SK-N-SH (cell line): ENCODE results near the gene LAMA1.

ENCODE experiments used
- EP300 ChIP-seq, 2 experiments: IDR thresholded peaks; 2 replicates each; pipeline versions ENCODE4 v1.4.0 to v1.6.1; 2012; ENCODE audit warnings: borderline replicate concordance in 1 of 2, low read depth in 1 of 2, low read length in 1 of 2
- MXI1 ChIP-seq: IDR thresholded peaks from 2 replicates; pipeline ENCODE4 v1.6.1; 2012; ENCODE audit warnings: mild to moderate bottlenecking, low read depth, low read length, improper control_type of control experiment
- RAD21 ChIP-seq: IDR thresholded peaks from 2 replicates; pipeline ENCODE4 v1.6.1; 2012; ENCODE audit warnings: mild to moderate bottlenecking, low read length
- RXRA ChIP-seq: IDR thresholded peaks from 2 replicates; pipeline ENCODE4 v1.4.0; 2012; ENCODE audit warnings: low read depth, mild to moderate bottlenecking, borderline replicate concordance
- SIN3A ChIP-seq: IDR thresholded peaks from 2 replicates; pipeline ENCODE4 v1.6.1; 2012; ENCODE audit warnings: low read depth, mild to moderate bottlenecking, low read length, moderate library complexity, borderline replicate concordance
- TF ChIP-seq, protein P1 (sequence below): fragments of 200-600 bp; sonication (generic); IDR thresholded peaks from 2 replicates; pipeline ENCODE4 v1.6.1; 2017; ENCODE audit warnings: antibody characterized with exemption, mild to moderate bottlenecking, moderate library complexity
- TF ChIP-seq, protein P2 (sequence below): IDR thresholded peaks from 2 replicates; pipeline ENCODE4 v1.6.1; 2012; ENCODE audit warnings: mild to moderate bottlenecking, low read depth, low read length, moderate library complexity
- TF ChIP-seq, protein P3 (sequence below): IDR thresholded peaks from 2 replicates; pipeline ENCODE4 v1.4.0; 2012; ENCODE audit warnings: low read depth
- TF ChIP-seq, protein P4 (sequence below): IDR thresholded peaks from 2 replicates; pipeline ENCODE4 v1.4.0; 2012; ENCODE audit warnings: low read depth, borderline replicate concordance

DNA sequence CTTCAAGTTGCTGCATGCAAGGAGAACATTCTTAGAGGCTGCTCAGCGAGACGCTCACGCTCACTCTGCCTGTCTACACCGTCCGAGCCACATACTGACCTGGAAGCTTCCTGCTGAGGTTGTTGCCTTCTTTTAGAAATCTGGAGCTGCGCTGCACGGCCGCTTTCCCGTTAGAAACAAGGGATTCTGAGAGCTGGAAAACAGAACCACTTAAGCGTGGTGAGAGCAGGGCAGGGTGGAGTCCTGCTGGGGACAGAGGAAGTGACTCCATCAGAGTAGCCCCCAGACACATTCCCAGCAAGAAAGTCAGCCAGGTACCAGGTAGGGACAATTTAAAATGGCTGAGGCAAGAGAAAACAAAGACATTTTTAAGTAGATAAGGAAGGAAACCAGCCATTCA lies 135.2 kb downstream of the LAMA1 start:
- TF ChIP-seq, protein P1, sequence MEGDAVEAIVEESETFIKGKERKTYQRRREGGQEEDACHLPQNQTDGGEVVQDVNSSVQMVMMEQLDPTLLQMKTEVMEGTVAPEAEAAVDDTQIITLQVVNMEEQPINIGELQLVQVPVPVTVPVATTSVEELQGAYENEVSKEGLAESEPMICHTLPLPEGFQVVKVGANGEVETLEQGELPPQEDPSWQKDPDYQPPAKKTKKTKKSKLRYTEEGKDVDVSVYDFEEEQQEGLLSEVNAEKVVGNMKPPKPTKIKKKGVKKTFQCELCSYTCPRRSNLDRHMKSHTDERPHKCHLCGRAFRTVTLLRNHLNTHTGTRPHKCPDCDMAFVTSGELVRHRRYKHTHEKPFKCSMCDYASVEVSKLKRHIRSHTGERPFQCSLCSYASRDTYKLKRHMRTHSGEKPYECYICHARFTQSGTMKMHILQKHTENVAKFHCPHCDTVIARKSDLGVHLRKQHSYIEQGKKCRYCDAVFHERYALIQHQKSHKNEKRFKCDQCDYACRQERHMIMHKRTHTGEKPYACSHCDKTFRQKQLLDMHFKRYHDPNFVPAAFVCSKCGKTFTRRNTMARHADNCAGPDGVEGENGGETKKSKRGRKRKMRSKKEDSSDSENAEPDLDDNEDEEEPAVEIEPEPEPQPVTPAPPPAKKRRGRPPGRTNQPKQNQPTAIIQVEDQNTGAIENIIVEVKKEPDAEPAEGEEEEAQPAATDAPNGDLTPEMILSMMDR: no peak
- TF ChIP-seq RAD21: no peak
- TF ChIP-seq, protein P2, sequence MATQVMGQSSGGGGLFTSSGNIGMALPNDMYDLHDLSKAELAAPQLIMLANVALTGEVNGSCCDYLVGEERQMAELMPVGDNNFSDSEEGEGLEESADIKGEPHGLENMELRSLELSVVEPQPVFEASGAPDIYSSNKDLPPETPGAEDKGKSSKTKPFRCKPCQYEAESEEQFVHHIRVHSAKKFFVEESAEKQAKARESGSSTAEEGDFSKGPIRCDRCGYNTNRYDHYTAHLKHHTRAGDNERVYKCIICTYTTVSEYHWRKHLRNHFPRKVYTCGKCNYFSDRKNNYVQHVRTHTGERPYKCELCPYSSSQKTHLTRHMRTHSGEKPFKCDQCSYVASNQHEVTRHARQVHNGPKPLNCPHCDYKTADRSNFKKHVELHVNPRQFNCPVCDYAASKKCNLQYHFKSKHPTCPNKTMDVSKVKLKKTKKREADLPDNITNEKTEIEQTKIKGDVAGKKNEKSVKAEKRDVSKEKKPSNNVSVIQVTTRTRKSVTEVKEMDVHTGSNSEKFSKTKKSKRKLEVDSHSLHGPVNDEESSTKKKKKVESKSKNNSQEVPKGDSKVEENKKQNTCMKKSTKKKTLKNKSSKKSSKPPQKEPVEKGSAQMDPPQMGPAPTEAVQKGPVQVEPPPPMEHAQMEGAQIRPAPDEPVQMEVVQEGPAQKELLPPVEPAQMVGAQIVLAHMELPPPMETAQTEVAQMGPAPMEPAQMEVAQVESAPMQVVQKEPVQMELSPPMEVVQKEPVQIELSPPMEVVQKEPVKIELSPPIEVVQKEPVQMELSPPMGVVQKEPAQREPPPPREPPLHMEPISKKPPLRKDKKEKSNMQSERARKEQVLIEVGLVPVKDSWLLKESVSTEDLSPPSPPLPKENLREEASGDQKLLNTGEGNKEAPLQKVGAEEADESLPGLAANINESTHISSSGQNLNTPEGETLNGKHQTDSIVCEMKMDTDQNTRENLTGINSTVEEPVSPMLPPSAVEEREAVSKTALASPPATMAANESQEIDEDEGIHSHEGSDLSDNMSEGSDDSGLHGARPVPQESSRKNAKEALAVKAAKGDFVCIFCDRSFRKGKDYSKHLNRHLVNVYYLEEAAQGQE: no peak
- no peak for TF ChIP-seq EP300 (IDR thresholded peaks at IDR 0.05; ENCODE audit: borderline replicate concordance in 1 of 2, low read depth in 1 of 2, low read length in 1 of 2)
- TF ChIP-seq SIN3A: no peak
- no peak for TF ChIP-seq MXI1
- TF ChIP-seq, protein P3, sequence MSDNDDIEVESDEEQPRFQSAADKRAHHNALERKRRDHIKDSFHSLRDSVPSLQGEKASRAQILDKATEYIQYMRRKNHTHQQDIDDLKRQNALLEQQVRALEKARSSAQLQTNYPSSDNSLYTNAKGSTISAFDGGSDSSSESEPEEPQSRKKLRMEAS: no peak
- no peak for TF ChIP-seq RXRA
- TF ChIP-seq, protein P4, sequence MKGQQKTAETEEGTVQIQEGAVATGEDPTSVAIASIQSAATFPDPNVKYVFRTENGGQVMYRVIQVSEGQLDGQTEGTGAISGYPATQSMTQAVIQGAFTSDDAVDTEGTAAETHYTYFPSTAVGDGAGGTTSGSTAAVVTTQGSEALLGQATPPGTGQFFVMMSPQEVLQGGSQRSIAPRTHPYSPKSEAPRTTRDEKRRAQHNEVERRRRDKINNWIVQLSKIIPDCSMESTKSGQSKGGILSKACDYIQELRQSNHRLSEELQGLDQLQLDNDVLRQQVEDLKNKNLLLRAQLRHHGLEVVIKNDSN: no peak
